Transverse colon (tissue), 4 donors: ENCODE measurements around the gene KRTAP21-3. TPM values are rescaled to one million over a fixed set of nuclear protein-coding genes. Genes with fewer than 3 reads are reported as not detected.
"Not testable (repeated sequence)": the region's sequence is repeated elsewhere in the genome, so short reads cannot be mapped to it uniquely, and the experiment has no call there.

Experiments used
- DNase-seq: peaks from one replicate; pipeline ENCODE4 v3.0.0-alpha.2; 2019
- H3K27ac ChIP-seq, 4 donors: fragments of 200-600 bp; sonication (generic); 2 replicates each; pipeline ENCODE4 v1.5.1; 2016 to 2018; ENCODE audit warnings: inconsistent platforms in 4 of 4
- H3K27me3 ChIP-seq: fragments of 200-600 bp; sonication (generic); 2 replicates; pipeline ENCODE4 v1.5.1; 2017; ENCODE audit warnings: inconsistent platforms
- H3K36me3 ChIP-seq, 4 donors: fragments of 200-600 bp; sonication (generic); 2 replicates each; pipeline ENCODE4 v1.5.1; 2017 to 2019; ENCODE audit warnings: inconsistent platforms in 4 of 4
- H3K4me1 ChIP-seq, 4 donors: fragments of 200-600 bp; sonication (generic); 2 replicates each; pipeline ENCODE4 v1.5.1; 2017 to 2020; ENCODE audit warnings: inconsistent platforms in 4 of 4
- H3K4me3 ChIP-seq, 4 donors: fragments of 200-600 bp; sonication (generic); 1 replicate in 1 of 4; 2 replicates in 3 of 4; pipeline versions ENCODE4 v1.5.1 to v1.6.1; 2017 to 2019; ENCODE audit warnings: inconsistent platforms in 4 of 4
- H3K9me3 ChIP-seq, 2 donors: fragments of 200-600 bp; sonication (generic); 2 replicates each; pipeline ENCODE4 v1.5.1; 2017 to 2019; ENCODE audit warnings: inconsistent platforms in 2 of 2
- CTCF ChIP-seq, 5 experiments: fragments of 200-600 bp in 3 of 5; fragments of 450-650 bp in 2 of 5; sonication (generic) in 3 of 5; IDR thresholded peaks; 1 replicate in 2 of 5; 2 replicates in 3 of 5; pipeline ENCODE4 v1.5.1; 2016 to 2017; ENCODE audit warnings: antibody characterized with exemption in 5 of 5, inconsistent platforms in 3 of 5, mild to moderate bottlenecking in 2 of 5, moderate library complexity in 1 of 5
- EP300 ChIP-seq: sonication (generic); formaldehyde crosslinking; IDR thresholded peaks from one replicate; pipeline ENCODE4 v1.6.1; 2017; ENCODE audit warnings: antibody characterized with exemption, low read depth
- POLR2A ChIP-seq: fragments of 450-650 bp; IDR thresholded peaks from one replicate; pipeline ENCODE4 v1.6.1; 2016; ENCODE audit warnings: antibody characterized with exemption, mild to moderate bottlenecking, moderate library complexity
- POLR2AphosphoS5 ChIP-seq, 3 donors: sonication (generic); formaldehyde crosslinking; IDR thresholded peaks; one replicate each; pipeline ENCODE4 v1.6.1; 2016; ENCODE audit warnings: antibody characterized with exemption in 3 of 3
- WGBS, 2 donors: methylation state at CpG; one replicate each; pipeline ENCODE4 v1.1.5; 2018; ENCODE audit warnings: low coverage in 1 of 2; 5-methylcytosine and 5-hydroxymethylcytosine counted together
- in situ Hi-C, 4 donors: fragments of 200-750 bp; cut with MboI; loops; one replicate each; pipeline versions ENCODE4 v1.15.0 to v1.15.1; 2017; ENCODE audit warnings: low sequenced_read_pairs in 3 of 4, low pct_ligation_motif_present in 1 of 4, low pct_unique_long_range_greater_than_20kb in 1 of 4
- intact Hi-C: fragments of 100-400 bp; cut with DNase I; formaldehyde crosslinking; loops from one replicate; pipeline ENCODE4 v1.15.1; 2023; ENCODE audit warnings: low total_unique reads
- total RNA-seq, 4 donors: library from RNA; depleted of rRNA; stranded (reverse); fragments of >200 nt; gene quantifications; one replicate each; pipeline ENCODE4 v1.1.0, GENCODE V29; 2016

Gene KRTAP21-3
- not detected for total RNA-seq

DNA sequence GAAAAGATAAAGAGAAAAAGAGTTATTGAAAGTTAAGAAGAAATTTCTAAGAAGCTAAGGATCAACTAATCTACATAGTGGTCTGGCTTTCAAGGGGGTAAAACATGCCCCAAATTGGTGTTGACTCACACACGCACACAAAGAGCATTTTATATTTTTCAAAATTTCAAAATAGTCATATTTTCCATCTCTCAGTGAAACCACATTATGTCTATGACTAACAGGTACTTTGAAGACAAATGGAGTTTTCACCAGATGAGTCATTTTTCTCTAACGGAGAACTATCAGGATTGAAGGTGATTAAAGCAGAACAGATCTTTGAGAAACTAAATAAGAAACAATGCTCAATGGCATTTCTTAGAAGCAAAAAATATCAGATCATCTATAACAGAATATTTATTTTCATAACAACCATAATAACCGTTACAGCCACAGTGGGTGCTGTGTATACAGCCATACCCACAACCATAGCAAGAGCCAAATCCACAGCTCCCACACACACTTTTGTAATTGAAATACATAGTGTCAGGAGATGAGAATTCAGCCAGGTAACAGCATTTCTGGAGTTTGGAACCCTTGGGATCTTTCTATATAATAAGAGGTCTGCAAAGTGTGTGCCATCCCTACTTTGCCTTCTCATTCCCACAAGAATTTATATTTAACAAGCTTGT lies at the start of gene KRTAP21-3:
TSS of gene KRTAP21-3 (minus strand) at position 539 of the 671 bp plus-strand sequence. CDS start at position 521, 18 bp downstream.
- no peaks in the 10 kb centered on the region for H3K27me3 ChIP-seq
- TF ChIP-seq POLR2A (no peak), POLR2AphosphoS5 (IDR thresholded peaks at IDR 0.05) (no peak), EP300 (no peak), CTCF (IDR thresholded peaks at IDR 0.05) (no peak)
- no peak for DNase-seq
- in situ Hi-C loops: no loop called here
- peaks cover 0 to 3% of the 10 kb centered on the region in 2 donors for H3K9me3 ChIP-seq
- no peaks in the 10 kb centered on the region for H3K4me1 ChIP-seq
- no peak within 1 kb of the TSS for H3K27ac ChIP-seq
- intact Hi-C loops: no loop called here
- no peak within 1 kb of the TSS for H3K4me3 ChIP-seq
- 68 to 71% methylated on average over 3 of the region's 3 CpGs for WGBS, 2 donors
- H3K36me3 ChIP-seq: no peaks in the 10 kb centered on the region

- intact Hi-C loops: no loop called here
- Histone ChIP-seq H3K4me1 (no peaks in the 10 kb centered on the region), H3K4me3 (no peak overlapping the region), H3K9me3 (no peaks in the 10 kb centered on the region), H3K27ac (no peak overlapping the region), H3K27me3 (no peaks in the 10 kb centered on the region), H3K36me3 (no peaks in the 10 kb centered on the region)
- no peak for TF ChIP-seq POLR2A
- no peak for DNase-seq
- in situ Hi-C loops: no loop called here
- WGBS, 2 donors: 35 to 55% methylated on average over 2 of the region's 2 CpGs
These were observed 42.2 kb upstream of the KRTAP21-3 start for GRCh38 chr21:30760776-30761175.

DNA sequence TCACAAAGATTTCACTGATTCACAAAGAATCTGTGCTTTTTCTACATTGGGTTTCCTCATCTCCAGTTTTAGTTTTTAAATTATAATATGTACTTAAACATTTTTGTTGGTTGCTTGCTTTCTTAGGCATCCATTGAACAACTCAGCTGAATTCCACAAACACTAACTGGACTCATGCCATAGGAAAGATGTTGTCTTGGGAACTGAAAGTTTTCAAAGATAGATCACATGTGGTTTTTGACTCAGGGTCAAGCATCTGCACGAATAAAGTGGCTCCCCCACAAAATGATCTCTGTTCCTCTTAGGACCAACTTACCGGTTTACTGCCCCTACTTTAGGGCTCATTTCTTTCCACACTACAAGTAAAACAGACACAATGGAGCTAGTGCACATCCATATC lies 39.7 kb upstream of the KRTAP21-3 start:
- intact Hi-C loops: no loop called here
- no peaks in the 10 kb centered on the region for H3K27me3 ChIP-seq
- no peaks in the 10 kb centered on the region for H3K9me3 ChIP-seq
- no peaks in the 10 kb centered on the region for H3K4me1 ChIP-seq
- no peaks in the 10 kb centered on the region for H3K36me3 ChIP-seq
- 70% methylated on average over 2 of the region's 2 CpGs; no CpG with 5 or more reads in 1 of the 2 donors for WGBS, 2 donors
- TF ChIP-seq EP300 (no peak), POLR2AphosphoS5 (IDR thresholded peaks at IDR 0.05) (no peak), POLR2A (no peak), CTCF (IDR thresholded peaks at IDR 0.05) (no peak)
- no peak for DNase-seq
- H3K27ac ChIP-seq: no peak overlapping the region
- H3K4me3 ChIP-seq: no peak overlapping the region
- in situ Hi-C loops: no loop called here

GRCh38 chr21:30755328-30755727 lies 36.8 kb upstream of the KRTAP21-3 start, which contains the start of gene KRTAP21-1:
Gene KRTAP21-1 (minus strand): TSS chr21:30755428. CDS start chr21:30755378, 50 bp downstream.
- DNase-seq, H3K4me1 ChIP-seq, H3K27ac ChIP-seq, H3K4me3 ChIP-seq, H3K27me3 ChIP-seq, H3K9me3 ChIP-seq, intact Hi-C loops, H3K36me3 ChIP-seq, in situ Hi-C loops: not testable (repeated sequence)
- WGBS, 2 donors: 90% methylated on average over 2 of the region's 2 CpGs; no CpG with 5 or more reads in 1 of the 2 donors

- H3K27ac ChIP-seq: no peak within 1 kb of the TSS
- intact Hi-C loops: no loop called here
- no peaks in the 10 kb centered on the region for H3K27me3 ChIP-seq
- in situ Hi-C loops: no loop called here
- no peak for DNase-seq
- no peaks in the 10 kb centered on the region for H3K9me3 ChIP-seq
- no peak within 1 kb of the TSS for H3K4me3 ChIP-seq
- no peaks in the 10 kb centered on the region for H3K36me3 ChIP-seq
- H3K4me1 ChIP-seq: no peaks in the 10 kb centered on the region
- no peak for TF ChIP-seq POLR2AphosphoS5 (IDR thresholded peaks at IDR 0.05)
These were observed 28.6 kb upstream of the KRTAP21-3 start, which contains the start of gene KRTAP21-2 for GRCh38 chr21:30747159-30747558. Gene KRTAP21-2 (minus strand): TSS chr21:30747259. CDS start chr21:30747202, 57 bp downstream.
